WERI-Rb-1 (cell line): Measurements from ENCODE around the gene XRCC1.
"Not testable (repeated sequence)": the region's sequence is repeated elsewhere in the genome, so short reads cannot be mapped to it uniquely, and the experiment has no call there.

ENCODE experiments used
- DNase-seq: peaks from one replicate; pipeline ENCODE4 v3.0.0-alpha.2; 2020
- H3K27ac ChIP-seq: fragments of 250-450 bp; sonication (Bioruptor Pico); 2 replicates; pipeline ENCODE4 v1.5.1; 2020; ENCODE audit warnings: mild to moderate bottlenecking, moderate library complexity
- H3K27me3 ChIP-seq: fragments of 250-450 bp; sonication (Bioruptor Pico); 2 replicates; pipeline ENCODE4 v1.5.1; 2021; ENCODE audit warnings: mild to moderate bottlenecking, low read depth, moderate library complexity; ENCODE audit not compliant: insufficient read depth, severe bottlenecking
- H3K36me3 ChIP-seq: fragments of 250-450 bp; sonication (Bioruptor Pico); 2 replicates; pipeline ENCODE4 v1.5.1; 2020; ENCODE audit warnings: mild to moderate bottlenecking, moderate library complexity
- H3K4me3 ChIP-seq: 2 replicates; pipeline ENCODE4 v1.5.1; 2011; ENCODE audit warnings: low read depth, mild to moderate bottlenecking, control low read depth, low read length
- H3K9me3 ChIP-seq: fragments of 250-450 bp; sonication (Bioruptor Pico); 2 replicates; pipeline ENCODE4 v1.5.1; 2021; ENCODE audit warnings: mild to moderate bottlenecking, moderate library complexity; ENCODE audit not compliant: severe bottlenecking
- TF ChIP-seq, protein P1 (sequence below): IDR thresholded peaks from 2 replicates; pipeline ENCODE4 v1.5.1; 2011; ENCODE audit warnings: low read depth, mild to moderate bottlenecking, control low read depth, inconsistent platforms, low read length

XRCC1 gene

DNA sequence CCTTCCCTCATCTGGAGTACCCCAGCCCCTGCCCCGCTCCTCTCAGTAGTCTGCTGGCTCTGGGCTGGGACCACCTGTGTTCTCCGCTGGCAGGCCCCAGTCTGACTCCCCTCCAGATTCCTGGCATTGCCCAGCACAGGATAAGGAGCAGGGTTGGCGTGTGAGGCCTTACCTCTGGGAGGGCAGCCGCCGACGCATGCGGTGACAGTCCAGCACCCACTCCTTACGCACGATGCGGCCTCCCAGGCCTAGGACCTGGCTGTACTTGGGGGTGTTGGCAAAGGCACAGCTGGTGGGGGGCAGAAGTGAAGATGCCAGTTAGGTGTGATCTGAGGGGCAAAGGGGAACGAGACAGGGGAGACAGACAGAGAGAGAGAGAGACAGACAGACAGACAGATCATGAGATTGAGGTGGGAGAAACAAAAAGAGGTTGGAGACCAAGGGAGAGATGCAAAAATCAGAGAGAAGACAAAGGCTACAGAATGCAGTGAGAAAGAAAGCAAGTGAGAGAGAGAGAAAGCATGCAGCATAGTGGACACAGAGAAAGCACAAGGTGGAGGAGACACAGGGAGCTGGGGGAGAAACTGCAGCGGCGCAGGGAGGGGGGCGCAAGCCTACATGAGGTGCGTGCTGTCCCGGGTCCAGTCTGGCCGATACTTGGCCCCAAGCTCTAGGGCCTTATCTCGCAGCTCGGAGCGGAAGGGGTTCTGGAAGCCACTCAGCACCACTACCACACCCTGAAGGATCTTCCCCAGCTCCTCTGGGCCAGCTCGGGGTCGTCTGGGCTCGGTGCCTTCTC, 23.7 kb downstream of the XRCC1 start:
- DNase-seq = no peak
- H3K4me3 ChIP-seq = no peak overlapping the region
- no peaks in the 10 kb centered on the region for H3K9me3 ChIP-seq
- TF ChIP-seq, protein P1, sequence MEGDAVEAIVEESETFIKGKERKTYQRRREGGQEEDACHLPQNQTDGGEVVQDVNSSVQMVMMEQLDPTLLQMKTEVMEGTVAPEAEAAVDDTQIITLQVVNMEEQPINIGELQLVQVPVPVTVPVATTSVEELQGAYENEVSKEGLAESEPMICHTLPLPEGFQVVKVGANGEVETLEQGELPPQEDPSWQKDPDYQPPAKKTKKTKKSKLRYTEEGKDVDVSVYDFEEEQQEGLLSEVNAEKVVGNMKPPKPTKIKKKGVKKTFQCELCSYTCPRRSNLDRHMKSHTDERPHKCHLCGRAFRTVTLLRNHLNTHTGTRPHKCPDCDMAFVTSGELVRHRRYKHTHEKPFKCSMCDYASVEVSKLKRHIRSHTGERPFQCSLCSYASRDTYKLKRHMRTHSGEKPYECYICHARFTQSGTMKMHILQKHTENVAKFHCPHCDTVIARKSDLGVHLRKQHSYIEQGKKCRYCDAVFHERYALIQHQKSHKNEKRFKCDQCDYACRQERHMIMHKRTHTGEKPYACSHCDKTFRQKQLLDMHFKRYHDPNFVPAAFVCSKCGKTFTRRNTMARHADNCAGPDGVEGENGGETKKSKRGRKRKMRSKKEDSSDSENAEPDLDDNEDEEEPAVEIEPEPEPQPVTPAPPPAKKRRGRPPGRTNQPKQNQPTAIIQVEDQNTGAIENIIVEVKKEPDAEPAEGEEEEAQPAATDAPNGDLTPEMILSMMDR = no peak
- H3K27me3 ChIP-seq = no peaks in the 10 kb centered on the region
- no peak overlapping the region for H3K27ac ChIP-seq
- peaks cover 66% of the 10 kb centered on the region for H3K36me3 ChIP-seq

DNA sequence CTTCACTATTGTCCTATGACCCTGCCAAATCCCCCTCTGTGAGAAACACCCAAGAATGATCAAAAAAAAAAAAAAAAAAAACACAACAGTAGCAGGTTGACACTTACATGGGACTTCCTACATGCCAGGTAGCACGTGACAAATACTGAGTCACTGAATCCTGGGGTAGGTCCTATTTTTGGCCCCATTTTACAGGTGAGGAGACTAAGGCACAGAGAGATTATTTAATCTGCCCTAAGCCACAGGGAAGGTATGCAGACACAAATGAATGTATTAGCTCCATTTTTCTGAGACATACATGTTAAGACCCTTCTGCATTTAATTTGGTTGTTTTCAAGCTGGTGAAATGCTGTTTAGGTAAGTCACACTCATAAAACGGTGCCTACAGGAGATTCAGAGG, 26.6 kb downstream of the XRCC1 start:
- DNase-seq = no peak
- no peaks in the 10 kb centered on the region for H3K27me3 ChIP-seq
- H3K27ac ChIP-seq = no peak overlapping the region
- no peaks in the 10 kb centered on the region for H3K9me3 ChIP-seq
- H3K4me3 ChIP-seq = no peak overlapping the region
- H3K36me3 ChIP-seq = peaks cover 57% of the 10 kb centered on the region
- TF ChIP-seq, protein P1 = no peak

DNA sequence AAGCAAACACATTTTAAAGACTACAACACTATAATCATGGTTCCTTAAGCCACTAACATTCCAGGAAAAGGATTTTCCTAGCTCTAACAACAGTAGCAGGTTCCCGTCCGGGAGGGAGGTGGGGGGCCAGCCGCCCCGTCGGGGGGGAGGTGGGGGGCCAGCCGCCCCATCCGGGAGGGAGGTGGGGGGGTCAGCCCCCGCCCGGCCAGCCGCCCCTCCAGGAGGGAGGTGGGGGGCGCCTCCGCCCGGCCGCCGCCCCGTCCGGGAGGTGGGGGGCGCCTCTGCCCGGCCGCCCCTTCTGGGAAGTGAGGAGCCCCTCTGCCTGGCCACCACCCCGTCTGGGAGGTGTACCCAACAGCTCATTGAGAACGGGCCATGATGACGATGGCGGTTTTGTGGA, 27.4 kb downstream of the XRCC1 start:
- peaks cover 57% of the 10 kb centered on the region for H3K36me3 ChIP-seq
- not testable (repeated sequence) for H3K9me3 ChIP-seq, DNase-seq, H3K4me3 ChIP-seq, H3K27ac ChIP-seq, H3K27me3 ChIP-seq

DNA sequence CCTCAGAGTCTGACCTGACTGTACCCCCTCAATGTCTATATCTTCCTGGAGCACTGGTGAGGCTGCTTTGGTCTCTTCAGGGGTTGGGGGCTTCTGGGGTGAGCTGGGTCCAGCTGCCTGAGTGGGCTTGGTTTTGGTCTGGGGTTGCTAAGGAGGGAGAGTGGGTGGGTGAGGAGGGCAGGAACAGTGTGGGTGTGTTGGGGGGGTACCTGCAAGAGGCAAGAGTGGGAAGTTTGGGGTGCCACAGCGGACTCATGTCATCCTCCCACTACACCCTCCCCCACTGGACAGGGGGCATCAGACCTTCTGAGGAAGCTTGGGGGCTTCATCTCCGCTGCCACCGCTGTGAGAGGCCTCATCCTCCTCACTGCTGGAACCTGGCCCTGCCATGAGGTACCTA, 28.7 kb downstream of the XRCC1 start:
- Histone ChIP-seq H3K9me3 (no peaks in the 10 kb centered on the region), H3K27ac (no peak overlapping the region), H3K4me3 (no peak overlapping the region), H3K36me3 (peaks cover 59% of the 10 kb centered on the region), H3K27me3 (no peaks in the 10 kb centered on the region)
- no peak for DNase-seq
- TF ChIP-seq, protein P1 = no peak

DNA sequence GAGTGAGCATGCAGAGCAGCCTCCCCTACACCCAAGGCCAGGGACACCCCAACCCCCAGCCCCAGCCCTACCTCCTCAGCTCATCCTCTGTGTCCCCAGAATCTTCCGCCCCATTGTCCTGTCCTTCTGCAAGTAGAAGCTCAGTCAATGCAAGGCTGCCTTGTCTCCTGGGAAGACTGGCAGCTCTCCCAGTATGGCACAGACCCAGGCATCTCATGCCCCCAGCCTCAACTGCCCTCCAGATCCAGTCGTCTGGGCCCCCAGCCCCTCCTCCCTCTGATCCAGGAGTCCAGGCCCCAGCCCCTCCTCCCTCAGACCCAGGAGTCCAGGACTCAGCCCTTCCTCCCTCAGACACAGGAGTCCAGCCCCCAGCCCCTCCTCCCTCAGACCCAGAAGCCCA, 29.3 kb downstream of the XRCC1 start:
- no peak for DNase-seq
- no peaks in the 10 kb centered on the region for H3K27me3 ChIP-seq
- H3K9me3 ChIP-seq = no peaks in the 10 kb centered on the region
- TF ChIP-seq, protein P1 = no peak
- H3K27ac ChIP-seq = no peak overlapping the region; the same call in 1 of the 2 replicates
- H3K4me3 ChIP-seq = no peak overlapping the region
- H3K36me3 ChIP-seq = peaks cover 59% of the 10 kb centered on the region

DNA sequence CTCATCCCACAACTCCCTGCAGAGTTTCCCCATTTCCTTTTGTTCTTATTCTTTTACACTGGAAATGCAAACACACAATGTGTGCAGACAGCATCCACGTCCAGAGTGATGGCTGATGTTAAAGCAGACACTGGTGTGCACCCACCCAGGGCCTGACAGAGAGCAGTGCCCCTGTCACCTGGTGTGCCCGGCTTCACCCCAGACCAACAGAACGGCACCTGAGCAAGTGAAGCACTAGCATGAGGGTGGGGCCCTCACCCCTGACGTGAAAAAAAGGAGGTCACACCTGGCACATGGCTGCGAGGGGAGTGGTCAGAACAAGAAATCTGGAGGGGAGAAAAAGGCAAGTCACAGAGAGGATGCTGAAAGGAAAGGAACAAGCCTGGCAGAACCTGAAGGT, 30.1 kb downstream of the XRCC1 start:
- H3K27me3 ChIP-seq = no peaks in the 10 kb centered on the region
- H3K36me3 ChIP-seq = peaks cover 61% of the 10 kb centered on the region
- DNase-seq = no peak
- TF ChIP-seq, protein P1 = no peak
- no peaks in the 10 kb centered on the region for H3K9me3 ChIP-seq
- H3K4me3 ChIP-seq = no peak overlapping the region
- no peak overlapping the region for H3K27ac ChIP-seq
